ENCODE data around the gene C11orf98.

DNA sequence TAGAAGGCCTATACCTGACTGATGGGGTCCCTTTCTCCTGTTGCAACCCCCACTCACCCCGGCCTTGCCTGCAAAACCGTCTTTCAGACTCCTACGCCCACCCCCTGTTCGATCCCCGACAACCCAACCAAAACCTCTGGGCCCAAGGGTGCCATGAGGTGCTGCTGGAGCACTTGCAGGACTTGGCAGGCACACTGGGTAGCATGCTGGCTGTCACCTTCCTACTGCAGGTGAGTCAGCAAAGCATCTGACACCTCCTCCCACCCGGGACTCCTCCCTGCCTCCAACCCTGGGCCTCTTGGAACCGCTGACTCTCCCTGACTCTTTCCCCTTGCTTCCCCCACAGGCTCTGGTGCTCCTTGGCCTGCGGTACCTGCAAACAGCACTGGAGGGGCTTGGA, 50.7 kb downstream of the C11orf98 start:
- TF ChIP-seq, protein P1, sequence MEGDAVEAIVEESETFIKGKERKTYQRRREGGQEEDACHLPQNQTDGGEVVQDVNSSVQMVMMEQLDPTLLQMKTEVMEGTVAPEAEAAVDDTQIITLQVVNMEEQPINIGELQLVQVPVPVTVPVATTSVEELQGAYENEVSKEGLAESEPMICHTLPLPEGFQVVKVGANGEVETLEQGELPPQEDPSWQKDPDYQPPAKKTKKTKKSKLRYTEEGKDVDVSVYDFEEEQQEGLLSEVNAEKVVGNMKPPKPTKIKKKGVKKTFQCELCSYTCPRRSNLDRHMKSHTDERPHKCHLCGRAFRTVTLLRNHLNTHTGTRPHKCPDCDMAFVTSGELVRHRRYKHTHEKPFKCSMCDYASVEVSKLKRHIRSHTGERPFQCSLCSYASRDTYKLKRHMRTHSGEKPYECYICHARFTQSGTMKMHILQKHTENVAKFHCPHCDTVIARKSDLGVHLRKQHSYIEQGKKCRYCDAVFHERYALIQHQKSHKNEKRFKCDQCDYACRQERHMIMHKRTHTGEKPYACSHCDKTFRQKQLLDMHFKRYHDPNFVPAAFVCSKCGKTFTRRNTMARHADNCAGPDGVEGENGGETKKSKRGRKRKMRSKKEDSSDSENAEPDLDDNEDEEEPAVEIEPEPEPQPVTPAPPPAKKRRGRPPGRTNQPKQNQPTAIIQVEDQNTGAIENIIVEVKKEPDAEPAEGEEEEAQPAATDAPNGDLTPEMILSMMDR (IDR thresholded peaks at IDR 0.05; ENCODE audit: low read depth, low read length, poor library complexity, severe bottlenecking): no peak
- TF ChIP-seq EZH2phosphoT487 (IDR thresholded peaks at IDR 0.05; ENCODE audit: borderline replicate concordance, low read length): no peak
